ENCODE measurements around the gene ZSCAN23. TPM values are rescaled to one million over a fixed set of nuclear protein-coding genes. Genes with fewer than 3 reads are reported as not detected.
A peak's percentile ranks its signal among the peaks of the same experiment; 100 is the strongest.

ZSCAN23 gene
- total and polyA plus RNA-seq, 9 of the 15 experiments (the other 6 are each of a cell fraction or from before 2014, with no cell fraction given): 0.05 to 0.29 (median 0.21) TPM; not detected in 1

- Histone ChIP-seq H3K79me2 (ENCODE audit: control insufficient read depth, insufficient read depth, low read length) (no peaks in the 10 kb centered on the region), H3K27me3 (ENCODE audit: control insufficient read depth in 2 of 2, insufficient read depth in 2 of 2, low read length in 2 of 2) (no peaks in the 10 kb centered on the region), H3K9me1 (ENCODE audit: control insufficient read depth, insufficient read depth, low read length) (no peaks in the 10 kb centered on the region), H4K20me1 (replicated peaks; ENCODE audit: control insufficient read depth, insufficient read depth, low read length) (no peaks in the 10 kb centered on the region), H3K4me3 (no peak overlapping the region), H3K9ac (ENCODE audit: insufficient read depth in 1 of 2, low read depth in 2 of 2, low read length in 2 of 2) (no peak overlapping the region), H3K36me3 (ENCODE audit: control insufficient read depth, insufficient read depth, low read length) (no peaks in the 10 kb centered on the region), H3K4me2 (ENCODE audit: insufficient read depth, low read length) (no peak overlapping the region), H3K27ac (ENCODE audit: extremely low read depth, low read depth, low read length) (no peak overlapping the region), H3K4me1 (replicated peaks in 1 of 2; ENCODE audit: control insufficient read depth in 2 of 2, insufficient read depth in 2 of 2, low read length in 2 of 2) (peaks cover 0 to 6% of the 10 kb centered on the region in 2 experiments; a peak in 2 of 5 replicates), H3K9me3 (replicated peaks; ENCODE audit: control insufficient read depth, insufficient read depth, low read depth, low read length) (no peaks in the 10 kb centered on the region), H2AFZ (ENCODE audit: low read depth, low read length) (no peak overlapping the region)
- FAIRE-seq (no peak), DNase-seq (ENCODE audit: extremely low read depth in 1 of 4, low spot score in 3 of 4) (peak in 2 of 4 experiments; percentile 27 to 48), ATAC-seq (peak; percentile 74)
- BruUV-seq (replicated peaks): no TSS peak
- in situ Hi-C loops (cut with MboI): no loop called here
- ChIA-PET POLR2A (interaction anchor here (0.6 to 1.1 kb wide), 2 partner anchors 18 to 21 kb away, joined by 3 read pairs; no protein-coding TSS in a partner anchor), CTCF (ENCODE audit: low intra/inter-chr PET ratio) (no interaction called here)
- intact Hi-C loops (cut with micrococcal nuclease): no loop called here
- TF ChIP-seq THAP7 (CRISPR knock-in tag; IDR thresholded peaks at IDR 0.05) (no peak), HDAC6 (IDR thresholded peaks at IDR 0.05; ENCODE audit: low read depth, low read length) (no peak), AFF4 (CRISPR knock-in tag; IDR thresholded peaks at IDR 0.05) (no peak), ZNF274 (IDR thresholded peaks at IDR 0.05; ENCODE audit: borderline replicate concordance, low read depth, low read length) (no peak), SMARCA4 (IDR thresholded peaks at IDR 0.05) (peak; percentile 63; the same call in 1 of the 2 replicates), STAG1 (CRISPR knock-in tag; IDR thresholded peaks at IDR 0.05; ENCODE audit: borderline replicate concordance) (no peak), PATZ1 (CRISPR knock-in tag; IDR thresholded peaks at IDR 0.05; ENCODE audit: borderline replicate concordance) (no peak), MTA1 (IDR thresholded peaks at IDR 0.05; ENCODE audit: borderline replicate concordance) (no peak), FOXK2 (conservative IDR thresholded peaks at IDR 0.05 in 1 of 2, IDR thresholded peaks at IDR 0.05 in 1 of 2; ENCODE audit: low read depth in 2 of 2) (no peak), POLR3G (IDR thresholded peaks at IDR 0.05; ENCODE audit: extremely low read depth, insufficient read length, insufficient replicate concordance) (no peak), CHD4 (IDR thresholded peaks at IDR 0.05; ENCODE audit: insufficient read depth, insufficient replicate concordance, low read depth, low read length, poor library complexity, severe bottlenecking) (no peak), ARID3B (CRISPR knock-in tag; IDR thresholded peaks at IDR 0.05; ENCODE audit: borderline replicate concordance) (no peak), KAT2B (IDR thresholded peaks at IDR 0.05; ENCODE audit: low read depth, low read length) (no peak), FOSL1 (tag; conservative IDR thresholded peaks at IDR 0.05) (peak; percentile 61; the same call in 1 of the 2 replicates), ZNF561 (CRISPR knock-in tag; conservative IDR thresholded peaks at IDR 0.05) (no peak)
Measured at GRCh38 chr6:28424163-28424562, 19.1 kb downstream of the ZSCAN23 start.
